Measurements from ENCODE around the gene GCGR. TPM values are rescaled to one million over a fixed set of nuclear protein-coding genes. Genes with fewer than 3 reads are reported as not detected.

The GCGR gene
- total RNA-seq, 1 donor from 2014 or later, result not detected

DNA sequence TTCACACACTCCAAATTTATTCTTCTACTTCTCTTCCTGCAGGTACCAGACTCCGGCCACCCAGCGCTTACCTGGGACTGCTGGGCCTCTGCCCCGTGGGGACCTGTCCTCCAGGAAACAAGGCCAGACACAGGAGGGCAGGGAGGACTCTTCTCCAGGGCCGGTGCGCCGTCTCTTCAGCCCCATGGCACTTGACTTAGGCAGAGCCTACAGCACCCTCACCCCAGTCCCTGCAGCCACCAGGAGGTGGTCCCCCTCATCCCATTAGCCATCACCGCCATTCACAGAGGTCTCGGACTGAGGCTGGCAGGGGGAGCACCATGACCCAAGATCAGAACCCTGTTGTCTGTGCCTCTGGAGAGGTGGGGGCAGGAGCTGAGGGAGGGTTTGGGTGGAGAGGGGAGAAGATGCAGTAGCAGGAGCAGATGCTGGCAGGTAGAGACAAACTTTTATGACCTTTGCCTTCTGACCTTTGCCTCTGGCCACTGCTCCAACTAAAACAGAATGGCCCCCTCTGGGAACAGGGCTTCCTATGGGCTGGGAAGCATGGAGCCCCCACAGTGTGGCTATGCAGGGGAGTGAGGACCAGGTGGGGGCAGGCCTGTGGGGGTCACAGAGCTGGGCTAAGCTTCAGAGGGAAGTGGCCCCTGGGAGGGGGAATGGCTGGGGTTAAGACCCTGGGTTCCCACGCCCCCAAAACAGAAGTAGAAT, 1.7 kb upstream of the GCGR start:
- peaks cover 2% of the 10 kb centered on the region for H3K4me1 Mint-ChIP-seq (ENCODE audit: unreplicated experiment)
- no peaks in the 10 kb centered on the region for H3K9me3 Mint-ChIP-seq (ENCODE audit: unreplicated experiment)
- H3K4me3 Mint-ChIP-seq (ENCODE audit: unreplicated experiment), result no peak overlapping the region
- TF ChIP-seq, protein P1, sequence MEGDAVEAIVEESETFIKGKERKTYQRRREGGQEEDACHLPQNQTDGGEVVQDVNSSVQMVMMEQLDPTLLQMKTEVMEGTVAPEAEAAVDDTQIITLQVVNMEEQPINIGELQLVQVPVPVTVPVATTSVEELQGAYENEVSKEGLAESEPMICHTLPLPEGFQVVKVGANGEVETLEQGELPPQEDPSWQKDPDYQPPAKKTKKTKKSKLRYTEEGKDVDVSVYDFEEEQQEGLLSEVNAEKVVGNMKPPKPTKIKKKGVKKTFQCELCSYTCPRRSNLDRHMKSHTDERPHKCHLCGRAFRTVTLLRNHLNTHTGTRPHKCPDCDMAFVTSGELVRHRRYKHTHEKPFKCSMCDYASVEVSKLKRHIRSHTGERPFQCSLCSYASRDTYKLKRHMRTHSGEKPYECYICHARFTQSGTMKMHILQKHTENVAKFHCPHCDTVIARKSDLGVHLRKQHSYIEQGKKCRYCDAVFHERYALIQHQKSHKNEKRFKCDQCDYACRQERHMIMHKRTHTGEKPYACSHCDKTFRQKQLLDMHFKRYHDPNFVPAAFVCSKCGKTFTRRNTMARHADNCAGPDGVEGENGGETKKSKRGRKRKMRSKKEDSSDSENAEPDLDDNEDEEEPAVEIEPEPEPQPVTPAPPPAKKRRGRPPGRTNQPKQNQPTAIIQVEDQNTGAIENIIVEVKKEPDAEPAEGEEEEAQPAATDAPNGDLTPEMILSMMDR (IDR thresholded peaks at IDR 0.05), result no peak
- no peak for DNase-seq (ENCODE audit: extremely low spot score, unreplicated experiment)
- H3K27me3 Mint-ChIP-seq (ENCODE audit: unreplicated experiment), result peaks cover 22% of the 10 kb centered on the region
- no peak overlapping the region for H3K27ac Mint-ChIP-seq (ENCODE audit: unreplicated experiment)
- H3K36me3 Mint-ChIP-seq (ENCODE audit: unreplicated experiment), result no peaks in the 10 kb centered on the region

DNA sequence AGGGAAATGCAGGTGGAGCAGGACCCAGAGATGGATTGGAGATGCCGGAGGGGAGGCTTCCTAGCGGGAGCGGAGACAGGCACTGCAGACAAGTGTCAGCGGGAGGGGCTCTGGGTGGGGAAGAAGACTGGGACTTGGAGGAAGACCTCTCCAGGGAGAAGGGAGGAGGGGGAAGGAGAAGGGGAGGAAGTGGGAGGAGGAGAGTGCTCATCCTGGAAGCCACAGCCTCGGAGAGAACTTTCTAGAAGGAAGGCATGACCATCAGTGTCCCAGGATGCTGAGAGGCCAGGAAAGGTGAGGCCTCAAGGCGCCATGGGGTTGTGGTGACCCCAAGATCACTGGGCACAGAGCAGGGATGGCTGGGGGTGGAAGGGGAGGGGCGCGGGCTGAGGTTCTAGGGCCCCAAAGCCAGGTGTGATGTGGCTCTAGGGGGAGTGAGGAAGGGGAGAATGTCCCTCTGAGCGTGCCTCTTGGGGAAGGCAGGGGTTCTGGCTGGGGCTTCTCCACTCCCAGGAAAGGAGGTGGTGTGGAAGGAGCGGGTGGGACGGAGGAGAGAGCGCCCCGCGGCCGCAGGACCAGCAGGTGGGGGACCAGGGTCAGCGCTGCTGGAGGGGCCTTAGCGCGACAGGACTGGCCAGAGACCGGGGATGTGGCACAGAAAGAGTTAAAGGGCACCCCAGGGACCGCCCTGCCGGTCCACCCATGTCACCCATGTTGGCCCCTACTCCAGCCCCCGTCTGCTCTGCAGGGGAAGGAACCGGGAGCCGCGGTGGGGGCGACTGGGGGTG, 900 bp upstream of the GCGR start:
- Mint-ChIP-seq H3K4me3 (ENCODE audit: unreplicated experiment) (no peak overlapping the region), H3K27ac (ENCODE audit: unreplicated experiment) (no peak overlapping the region), H3K4me1 (ENCODE audit: unreplicated experiment) (peaks cover 2% of the 10 kb centered on the region), H3K27me3 (ENCODE audit: unreplicated experiment) (peaks cover 26% of the 10 kb centered on the region), H3K36me3 (ENCODE audit: unreplicated experiment) (no peaks in the 10 kb centered on the region), H3K9me3 (ENCODE audit: unreplicated experiment) (no peaks in the 10 kb centered on the region)
- TF ChIP-seq, protein P1 (IDR thresholded peaks at IDR 0.05), result no peak
- DNase-seq (ENCODE audit: extremely low spot score, unreplicated experiment), result no peak

DNA sequence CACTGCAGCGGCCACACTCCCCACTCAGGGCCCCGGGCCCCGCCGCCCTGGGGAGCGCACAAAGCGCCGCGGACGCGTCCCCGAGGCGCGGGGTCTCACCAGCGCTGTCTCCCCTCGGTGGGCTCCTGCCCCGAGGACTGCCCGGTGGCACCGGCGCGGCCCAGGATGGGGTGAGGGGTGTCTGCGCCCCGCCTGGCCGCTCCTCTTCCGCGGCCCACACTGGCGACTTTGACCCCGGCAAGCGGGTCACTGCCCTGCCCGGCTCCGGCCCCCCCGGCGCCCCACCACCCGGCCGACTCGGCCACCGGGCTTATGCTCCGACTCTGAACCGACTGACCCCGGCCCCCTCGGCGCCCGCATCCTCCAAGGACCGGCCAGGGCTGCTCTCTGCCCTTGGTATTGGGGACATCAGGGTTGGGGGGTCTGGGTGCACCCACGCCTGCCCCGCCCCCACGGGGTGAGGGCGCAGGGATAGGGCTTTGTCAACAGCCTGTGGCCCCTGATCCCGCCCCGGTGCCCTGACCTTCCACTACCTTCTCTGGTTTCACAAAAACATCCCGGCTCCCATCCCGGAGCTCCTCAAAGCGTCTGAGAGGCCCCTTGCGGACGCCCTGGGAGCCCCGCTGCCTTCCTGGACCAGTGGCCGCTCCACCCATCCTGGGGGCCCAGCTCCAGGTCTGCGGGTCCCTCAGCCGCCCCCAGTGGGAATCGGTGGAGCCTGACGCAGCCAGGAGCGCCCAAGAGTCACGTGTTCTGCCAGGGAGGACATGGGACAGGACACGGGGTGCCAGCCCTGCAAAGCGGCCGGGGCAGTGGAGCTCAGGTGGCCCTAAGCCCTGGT, 829 bp downstream of the GCGR start:
- DNase-seq (ENCODE audit: extremely low spot score, unreplicated experiment), result no peak
- Mint-ChIP-seq H3K4me1 (ENCODE audit: unreplicated experiment) (peaks cover 2% of the 10 kb centered on the region), H3K4me3 (ENCODE audit: unreplicated experiment) (peak overlapping the region; percentile 50)

DNA sequence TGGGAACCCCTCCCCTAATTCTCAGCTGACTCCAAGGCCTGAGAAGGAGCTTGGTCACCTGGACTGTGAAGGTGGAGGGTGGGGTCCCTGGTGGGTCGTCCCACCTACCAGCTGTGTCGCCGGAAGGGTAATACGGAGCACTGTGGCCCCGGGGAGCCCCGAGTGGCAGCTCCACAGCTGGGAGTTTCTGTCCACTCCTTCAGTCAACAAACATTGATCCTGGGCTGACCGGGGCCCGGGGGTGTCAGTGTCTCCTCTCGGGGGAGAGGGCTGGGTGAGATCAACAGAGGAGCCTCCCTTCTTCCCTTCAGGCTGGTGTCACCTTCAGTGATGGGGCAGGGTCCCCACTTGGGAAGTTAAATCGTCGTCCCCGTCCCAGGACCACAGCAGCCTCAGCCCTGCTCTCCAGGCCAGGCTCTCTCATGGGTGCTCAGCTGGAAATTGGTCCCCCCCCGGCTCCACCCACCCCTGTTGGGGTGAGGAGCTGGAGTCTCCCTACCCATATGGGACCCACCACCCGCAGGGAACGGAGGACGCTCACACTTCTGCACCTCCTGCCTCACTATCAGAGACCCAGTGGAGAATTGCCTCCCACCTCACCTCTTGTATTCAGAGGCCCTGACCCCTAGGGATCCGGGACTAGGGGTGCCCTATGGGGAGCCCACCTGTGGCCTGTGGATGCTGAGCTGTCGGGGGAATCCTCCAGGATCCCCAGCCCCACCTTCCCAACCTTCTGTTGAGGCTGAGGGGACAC, 1.9 kb downstream of the GCGR start:
- H3K4me1 Mint-ChIP-seq (ENCODE audit: unreplicated experiment), result peaks cover 2% of the 10 kb centered on the region
- H3K9me3 Mint-ChIP-seq (ENCODE audit: unreplicated experiment), result no peaks in the 10 kb centered on the region
- TF ChIP-seq, protein P1 (IDR thresholded peaks at IDR 0.05), result no peak
- no peak overlapping the region for H3K27ac Mint-ChIP-seq (ENCODE audit: unreplicated experiment)
- no peaks in the 10 kb centered on the region for H3K36me3 Mint-ChIP-seq (ENCODE audit: unreplicated experiment)
- peaks cover 26% of the 10 kb centered on the region for H3K27me3 Mint-ChIP-seq (ENCODE audit: unreplicated experiment)
- DNase-seq (ENCODE audit: extremely low spot score, unreplicated experiment), result no peak
- no peak overlapping the region for H3K4me3 Mint-ChIP-seq (ENCODE audit: unreplicated experiment)

More for the DNA sequence above, 829 bp downstream of the GCGR start:
- TF ChIP-seq, protein P1 (IDR thresholded peaks at IDR 0.05), result no peak
- H3K36me3 Mint-ChIP-seq (ENCODE audit: unreplicated experiment), result no peaks in the 10 kb centered on the region
- H3K27ac Mint-ChIP-seq (ENCODE audit: unreplicated experiment), result no peak overlapping the region
- peaks cover 31% of the 10 kb centered on the region for H3K27me3 Mint-ChIP-seq (ENCODE audit: unreplicated experiment)
- H3K9me3 Mint-ChIP-seq (ENCODE audit: unreplicated experiment), result no peaks in the 10 kb centered on the region
